ENCODE data around the gene SLC27A4. TPM values are rescaled to one million over a fixed set of nuclear protein-coding genes. Genes with fewer than 3 reads are reported as not detected.

Gene SLC27A4
- total RNA-seq, 2 donors from 2014 or later: 19.2 to 21.5 TPM

GRCh38 chr9:128321343-128321742, 19.0 kb upstream of the SLC27A4 start:
- Histone ChIP-seq H3K27ac (no peak overlapping the region), H3K27me3 (replicated peaks; ENCODE audit: insufficient read depth) (no peaks in the 10 kb centered on the region), H3K9me3 (no peaks in the 10 kb centered on the region), H3K4me3 (peak overlapping the region; percentile 70 to 86), H3K36me3 (peaks cover 5 to 6% of the 10 kb centered on the region in 2 donors), H3K4me1 (replicated peaks) (peaks cover 10% of the 10 kb centered on the region)
- 79% methylated on average over 7 of the region's 7 CpGs for WGBS
- DNase-seq (ENCODE audit: low spot score): no peak
- intact Hi-C loops (cut with DNase I): no loop called here
- TF ChIP-seq POLR2A (IDR thresholded peaks at IDR 0.05): no peak
- TF ChIP-seq CTCF (IDR thresholded peaks at IDR 0.05): no peak
- TF ChIP-seq POLR2AphosphoS5 (IDR thresholded peaks at IDR 0.05): no peak

- Histone ChIP-seq H3K4me1 (replicated peaks) (peaks cover 10% of the 10 kb centered on the region), H3K27ac (peak overlapping the region; percentile 81 to 92), H3K36me3 (peaks cover under 1 to 5% of the 10 kb centered on the region in 2 donors), H3K4me3 (peak overlapping the region; percentile 70 to 86), H3K9me3 (no peaks in the 10 kb centered on the region), H3K27me3 (replicated peaks; ENCODE audit: insufficient read depth) (no peaks in the 10 kb centered on the region)
- 1% methylated on average over 21 of the region's 21 CpGs for WGBS
- no peak for DNase-seq (ENCODE audit: low spot score)
- TF ChIP-seq CTCF (IDR thresholded peaks at IDR 0.05): no peak
- TF ChIP-seq POLR2AphosphoS5 (IDR thresholded peaks at IDR 0.05): no peak
- TF ChIP-seq POLR2A (IDR thresholded peaks at IDR 0.05): no peak
- intact Hi-C loops (cut with DNase I): no loop called here
Measured at GRCh38 chr9:128321879-128322403, 18.4 kb upstream of the SLC27A4 start.

GRCh38 chr9:128322404-128323211, 17.7 kb upstream of the SLC27A4 start, which contains the start of the genes COQ4 and TRUB2:
TSS of gene COQ4 (plus strand) at chr9:128322839. CDS start at chr9:128322859, 20 bp downstream.
TSS of gene TRUB2 (minus strand) at chr9:128322447. CDS start at chr9:128322408, 39 bp downstream.
- Histone ChIP-seq H3K27ac (peak within 1 kb of the TSS; percentile 81 to 92), H3K27me3 (replicated peaks; ENCODE audit: insufficient read depth) (no peaks in the 10 kb centered on the region), H3K4me3 (peak within 1 kb of the TSS; percentile 70 to 86), H3K36me3 (peaks cover 0 to 5% of the 10 kb centered on the region in 2 donors), H3K4me1 (replicated peaks) (peaks cover 10% of the 10 kb centered on the region), H3K9me3 (no peaks in the 10 kb centered on the region)
- DNase-seq (ENCODE audit: low spot score): peak; percentile 94
- WGBS: under 1% methylated on average over 66 of the region's 83 CpGs
- intact Hi-C loops (cut with DNase I): no loop called here
- TF ChIP-seq POLR2A (IDR thresholded peaks at IDR 0.05) (no peak), POLR2AphosphoS5 (IDR thresholded peaks at IDR 0.05) (peak; percentile 93)

- DNase-seq (ENCODE audit: low spot score): no peak
- 24% methylated on average over 16 of the region's 16 CpGs for WGBS
- no peaks in the 10 kb centered on the region for H3K9me3 ChIP-seq
- peak overlapping the region; percentile 81 to 92 for H3K27ac ChIP-seq
- H3K36me3 ChIP-seq: peaks cover 0 to 5% of the 10 kb centered on the region in 2 donors
- no peaks in the 10 kb centered on the region for H3K27me3 ChIP-seq (replicated peaks; ENCODE audit: insufficient read depth)
- intact Hi-C loops (cut with DNase I): no loop called here
- peaks cover 10% of the 10 kb centered on the region for H3K4me1 ChIP-seq (replicated peaks)
- TF ChIP-seq POLR2AphosphoS5 (IDR thresholded peaks at IDR 0.05) (no peak), CTCF (IDR thresholded peaks at IDR 0.05) (no peak), POLR2A (IDR thresholded peaks at IDR 0.05) (no peak)
- peak overlapping the region; percentile 70 to 86 for H3K4me3 ChIP-seq
Measured at GRCh38 chr9:128323212-128323730, 17.1 kb upstream of the SLC27A4 start.

GRCh38 chr9:128323791-128324190, 16.5 kb upstream of the SLC27A4 start:
- peaks cover 10% of the 10 kb centered on the region for H3K4me1 ChIP-seq (replicated peaks)
- peaks cover 0 to 5% of the 10 kb centered on the region in 2 donors for H3K36me3 ChIP-seq
- intact Hi-C loops (cut with DNase I): no loop called here
- H3K27ac ChIP-seq: no peak overlapping the region
- H3K9me3 ChIP-seq: no peaks in the 10 kb centered on the region
- TF ChIP-seq POLR2A (IDR thresholded peaks at IDR 0.05) (no peak), POLR2AphosphoS5 (IDR thresholded peaks at IDR 0.05) (no peak), CTCF (IDR thresholded peaks at IDR 0.05) (no peak)
- DNase-seq (ENCODE audit: low spot score): no peak
- H3K4me3 ChIP-seq: peak overlapping the region; percentile 70 to 86
- 81% methylated on average over 12 of the region's 12 CpGs for WGBS
- H3K27me3 ChIP-seq (replicated peaks; ENCODE audit: insufficient read depth): no peaks in the 10 kb centered on the region
